ENCODE data around the gene HIVEP3.
"Not testable (repeated sequence)": the region's sequence is repeated elsewhere in the genome, so short reads cannot be mapped to it uniquely, and the experiment has no call there.

Gene HIVEP3

DNA sequence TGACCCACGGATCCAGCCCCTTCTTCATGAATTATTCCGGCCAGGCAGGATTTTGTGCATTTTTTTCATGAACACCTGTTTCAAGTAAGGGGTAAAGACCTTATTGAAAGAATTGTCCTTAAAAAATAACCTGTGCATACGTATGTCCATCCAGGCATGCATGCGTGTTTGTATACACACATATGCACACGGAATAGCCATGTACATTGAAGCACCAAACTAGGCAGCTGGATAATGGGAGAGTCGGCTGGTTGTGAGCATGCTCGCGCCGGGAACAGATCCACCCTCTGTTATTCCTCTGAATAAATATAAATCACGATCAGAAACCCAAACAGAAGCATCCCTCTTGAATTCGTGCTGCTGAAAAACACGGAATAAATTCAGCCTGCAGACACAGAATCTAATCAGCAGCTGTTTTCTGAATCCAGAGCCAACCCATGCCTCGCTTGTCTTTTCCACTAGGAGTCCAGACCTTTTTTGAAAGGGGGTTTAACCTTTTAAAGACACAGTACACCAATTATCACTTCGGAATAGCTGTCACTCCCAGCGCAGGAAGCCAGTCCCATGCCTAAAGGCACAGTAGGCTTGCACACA lies at the start of gene HIVEP3:
Gene HIVEP3 (minus strand): TSS at position 473 of the 594 bp plus-strand sequence.
- no peak for DNase-seq (ENCODE audit: low spot score)

DNA sequence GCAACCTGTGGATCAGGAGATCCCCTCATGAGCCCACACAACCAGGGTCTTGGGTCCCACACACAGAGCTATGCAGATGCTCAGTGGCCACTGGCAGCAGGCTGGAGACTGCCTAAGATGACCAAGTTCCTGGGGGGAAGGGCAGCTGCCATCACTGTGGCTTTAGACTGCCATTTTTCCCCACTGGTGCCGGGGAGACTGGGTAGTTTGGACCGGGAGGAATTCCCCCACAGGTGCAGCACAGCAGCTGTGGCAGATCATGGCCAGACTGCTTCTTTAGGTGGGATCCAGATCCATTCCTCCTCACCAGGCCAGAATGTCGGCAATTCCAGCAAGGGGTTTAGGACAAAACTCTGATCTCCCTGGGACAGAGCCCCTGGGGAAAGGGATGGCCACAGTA lies 45.7 kb upstream of the HIVEP3 start:
- DNase-seq (ENCODE audit: low spot score) = no peak

DNA sequence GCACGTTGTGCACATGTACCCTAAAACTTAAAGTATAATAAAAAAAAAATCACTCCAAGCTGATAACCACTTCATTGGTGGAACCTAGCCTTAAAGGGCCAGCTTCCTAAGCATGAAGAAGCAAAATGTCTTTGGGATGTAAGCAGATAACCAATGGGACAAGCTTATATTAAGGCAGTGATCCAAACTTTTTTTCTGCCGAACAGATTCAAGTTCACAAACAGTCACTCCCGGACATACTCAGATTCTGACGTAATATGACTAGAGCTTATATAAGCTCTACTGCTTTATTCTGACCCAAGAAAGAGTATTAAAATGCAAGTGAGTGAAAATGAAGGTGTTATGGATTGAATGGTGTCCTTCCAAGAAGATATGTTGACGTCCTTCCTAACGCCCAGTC lies 44.9 kb upstream of the HIVEP3 start:
- DNase-seq (ENCODE audit: low spot score) = no peak

DNA sequence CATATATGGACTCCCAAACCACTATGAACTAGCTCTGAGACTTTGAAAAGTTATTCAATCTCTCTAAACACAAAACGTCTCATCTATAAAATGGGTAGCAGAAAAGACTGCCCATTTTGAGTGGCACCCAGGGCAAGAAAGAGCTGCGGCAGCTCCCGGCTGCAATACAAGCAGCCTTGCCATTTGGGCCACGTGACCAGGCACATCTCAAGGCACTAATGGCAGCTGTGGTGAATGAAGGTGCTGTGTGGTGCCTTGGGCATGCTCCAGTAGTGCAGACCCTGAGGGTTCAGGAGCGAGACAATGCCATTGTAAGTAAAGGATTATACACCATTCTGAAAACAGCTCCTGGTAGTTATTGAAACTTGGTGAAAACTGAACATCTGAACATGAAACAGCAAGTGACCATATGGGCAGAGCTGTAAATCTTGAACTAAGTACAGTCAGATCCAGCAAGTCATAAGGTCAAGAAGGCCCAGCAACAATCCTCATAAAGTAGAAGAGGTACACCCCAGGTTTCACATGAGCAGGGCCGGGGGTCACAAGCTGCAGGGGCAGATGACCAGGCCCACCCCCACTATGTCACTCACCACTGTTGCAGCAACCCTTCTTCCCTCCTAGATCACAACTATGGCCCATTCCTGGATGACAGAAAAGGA lies 39.4 kb upstream of the HIVEP3 start:
- no peak for DNase-seq (ENCODE audit: low spot score)

- DNase-seq (ENCODE audit: low spot score) = no peak
Measured at GRCh38 chr1:41957568-41957967, 38.8 kb upstream of the HIVEP3 start.

DNA sequence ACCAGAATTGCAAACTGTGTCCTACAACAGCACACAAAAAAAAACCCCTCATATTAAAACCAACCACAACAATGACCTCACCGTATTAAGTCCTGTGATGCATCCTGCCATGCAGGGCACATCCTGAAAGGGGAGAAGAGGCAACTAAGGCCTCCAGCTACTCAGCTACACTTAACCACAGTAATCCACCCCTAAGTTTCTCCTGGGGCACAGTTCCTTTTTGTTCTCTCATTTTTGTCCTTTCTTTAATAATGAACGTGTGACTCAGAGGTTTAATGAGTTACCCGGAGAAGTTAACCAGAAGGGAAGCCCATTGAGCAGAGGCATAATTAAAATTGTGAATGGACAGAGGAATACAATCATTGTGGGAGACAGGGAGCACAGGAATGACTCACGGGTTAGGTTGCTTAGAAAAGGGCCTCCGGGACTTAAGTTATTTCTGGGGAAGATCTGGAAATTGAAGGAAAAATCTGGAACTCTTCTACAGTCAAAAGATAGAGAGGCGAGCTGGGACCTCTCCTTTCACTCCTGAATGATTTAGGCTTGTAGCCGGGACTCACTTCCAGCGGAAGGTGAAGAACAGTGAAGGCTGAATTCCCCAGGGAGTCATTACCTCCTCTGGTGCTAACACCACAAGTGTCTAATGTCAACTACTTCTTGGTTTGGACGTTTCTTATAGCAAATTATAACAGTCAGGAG lies 36.9 kb upstream of the HIVEP3 start:
- DNase-seq (ENCODE audit: low spot score) = no peak

GRCh38 chr1:41954533-41954944 lies 35.8 kb upstream of the HIVEP3 start:
- no peak for DNase-seq (ENCODE audit: low spot score)

- no peak for DNase-seq (ENCODE audit: low spot score)
Measured at GRCh38 chr1:41953291-41953690, 34.6 kb upstream of the HIVEP3 start.

DNA sequence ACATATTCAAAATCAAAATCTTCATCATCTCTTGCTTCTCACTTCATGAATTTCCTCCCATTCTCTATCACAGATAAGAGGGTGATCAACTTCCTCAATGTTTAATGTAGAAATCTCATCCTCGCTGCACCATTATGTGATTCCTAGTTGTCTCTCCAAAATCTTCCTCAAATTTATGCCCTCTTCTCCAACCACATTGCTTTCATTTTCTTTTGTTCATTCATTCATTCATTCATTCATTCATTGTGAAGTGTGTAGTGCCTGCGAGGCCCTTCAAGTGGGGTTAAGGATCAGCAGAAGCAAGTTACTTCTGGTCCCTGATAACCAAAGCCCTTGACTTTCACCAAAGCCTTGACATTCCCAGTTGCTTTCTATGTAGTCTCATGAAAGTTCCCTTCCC lies 33.5 kb upstream of the HIVEP3 start:
- no peak for DNase-seq (ENCODE audit: low spot score)

DNA sequence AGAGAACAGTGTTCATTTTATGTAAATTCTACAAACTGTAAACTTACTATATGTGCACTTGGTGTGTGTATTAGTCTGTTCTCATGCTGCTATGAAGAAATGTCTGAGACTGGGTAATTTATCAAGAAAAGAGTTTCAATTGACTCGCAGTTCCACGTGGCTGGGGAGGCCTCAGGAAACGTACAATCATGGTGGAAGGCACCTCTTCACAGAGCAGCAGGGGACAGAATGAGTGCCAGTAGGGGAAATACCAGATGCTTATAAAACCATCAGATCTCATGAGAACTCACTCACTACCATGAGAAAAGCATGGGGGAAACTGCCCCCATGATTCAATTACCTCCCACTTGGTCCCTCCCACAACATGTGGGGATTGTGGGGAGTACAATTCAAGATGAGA lies 32.8 kb upstream of the HIVEP3 start:
- DNase-seq (ENCODE audit: low spot score) = not testable (repeated sequence)

GRCh38 chr1:41950820-41951219 lies 32.1 kb upstream of the HIVEP3 start:
- DNase-seq (ENCODE audit: low spot score) = no peak

- DNase-seq (ENCODE audit: low spot score) = not testable (repeated sequence)
Measured at GRCh38 chr1:41945946-41946345, 27.2 kb upstream of the HIVEP3 start.

DNA sequence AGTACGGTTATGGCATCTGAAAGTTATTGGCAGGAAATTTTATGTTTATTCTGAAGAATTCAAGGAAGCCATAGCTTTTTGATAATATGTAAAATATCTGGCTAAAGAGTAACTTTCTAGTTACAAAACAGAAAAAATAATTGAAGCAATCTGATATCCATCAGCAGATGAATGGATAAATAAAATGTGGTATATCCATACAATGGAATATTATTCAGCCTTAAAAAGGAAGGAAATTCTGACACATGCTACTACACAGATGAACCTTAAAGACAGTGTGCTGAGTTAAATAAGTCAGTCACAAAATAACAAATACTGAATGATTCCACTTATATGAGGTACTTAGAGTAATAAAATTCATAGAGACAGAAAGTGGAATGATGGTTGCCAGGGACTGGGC lies 25.0 kb upstream of the HIVEP3 start:
- DNase-seq (ENCODE audit: low spot score) = no peak

DNA sequence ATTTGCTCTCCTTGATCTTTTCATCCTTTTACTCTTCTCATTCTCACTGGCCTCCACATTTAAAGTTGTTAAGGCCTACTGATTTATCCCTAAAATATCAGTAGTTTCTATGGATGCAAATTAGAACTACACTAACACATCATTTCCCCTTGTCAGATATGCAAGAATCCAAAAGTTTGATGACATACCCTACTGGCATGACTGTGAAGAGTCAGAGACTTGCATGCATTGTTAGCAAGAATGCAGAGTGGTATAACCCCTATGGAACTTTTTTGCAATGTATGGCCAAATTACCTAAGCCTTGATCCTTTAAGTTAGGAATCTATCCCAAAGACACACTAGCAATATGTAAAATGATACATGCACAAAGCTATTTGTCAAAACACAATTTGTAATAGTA lies 23.6 kb upstream of the HIVEP3 start:
- DNase-seq (ENCODE audit: low spot score) = no peak

DNA sequence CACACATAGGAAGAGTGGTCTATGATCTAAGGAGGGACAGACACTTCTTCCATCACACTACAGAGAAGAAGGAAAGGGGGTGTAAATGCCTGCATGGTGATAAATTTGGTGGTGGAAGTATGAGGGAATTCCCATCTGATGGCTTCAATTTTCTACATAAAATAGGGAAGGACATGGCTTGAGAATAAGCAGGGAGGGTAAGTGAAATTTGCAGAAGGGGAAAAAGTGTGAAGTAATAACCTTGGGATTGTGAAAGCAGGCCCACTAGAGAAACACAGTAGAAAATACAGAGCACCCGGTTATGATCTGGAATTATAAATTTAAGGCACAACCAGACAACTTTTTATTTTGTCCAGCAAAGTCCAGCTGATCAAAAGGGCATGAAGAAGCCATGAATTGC lies 22.7 kb upstream of the HIVEP3 start:
- DNase-seq (ENCODE audit: low spot score) = no peak

DNA sequence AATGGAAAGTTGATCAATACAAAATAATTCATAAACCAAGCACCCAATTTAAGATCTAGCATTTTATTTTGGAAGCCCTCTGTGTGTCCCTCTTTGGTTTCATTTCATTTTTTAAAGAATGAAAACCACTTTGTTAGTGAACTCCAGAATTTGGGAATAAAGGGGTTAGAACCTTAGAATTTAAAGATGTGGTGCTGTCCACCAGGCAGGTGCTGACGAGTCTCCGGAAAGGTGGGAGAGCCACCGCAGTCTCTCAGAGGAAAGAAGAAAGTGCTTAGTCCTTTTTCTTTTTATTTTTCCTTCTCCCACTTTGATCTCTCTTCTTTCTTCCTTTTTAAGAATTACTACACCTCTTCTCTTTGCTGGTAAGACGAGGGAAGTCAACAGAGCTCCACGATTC lies 20.5 kb upstream of the HIVEP3 start:
- no peak for DNase-seq (ENCODE audit: low spot score)

DNA sequence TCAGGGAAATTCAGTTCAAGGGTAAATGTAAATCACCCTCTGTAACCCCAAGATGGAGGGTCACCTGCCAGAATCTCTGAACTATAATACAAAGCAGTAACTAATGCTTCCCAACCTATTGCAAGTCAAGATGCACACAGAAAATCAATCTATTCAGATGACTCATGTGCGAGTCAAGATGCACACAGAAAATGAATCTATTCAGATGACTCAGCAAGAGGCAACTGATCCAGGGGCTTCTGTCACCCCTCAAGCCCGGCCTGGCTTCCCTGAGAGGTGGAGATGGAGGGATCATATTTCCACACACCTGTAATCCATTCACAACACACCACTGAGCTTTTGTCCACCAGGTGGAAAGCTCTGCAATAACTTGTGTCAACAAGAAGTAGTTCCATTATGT lies 17.4 kb upstream of the HIVEP3 start:
- no peak for DNase-seq (ENCODE audit: low spot score)

- no peak for DNase-seq (ENCODE audit: low spot score)
Measured at GRCh38 chr1:41935226-41935625, 16.5 kb upstream of the HIVEP3 start.

- DNase-seq (ENCODE audit: low spot score) = no peak
Measured at GRCh38 chr1:41933106-41933505, 14.4 kb upstream of the HIVEP3 start.

DNA sequence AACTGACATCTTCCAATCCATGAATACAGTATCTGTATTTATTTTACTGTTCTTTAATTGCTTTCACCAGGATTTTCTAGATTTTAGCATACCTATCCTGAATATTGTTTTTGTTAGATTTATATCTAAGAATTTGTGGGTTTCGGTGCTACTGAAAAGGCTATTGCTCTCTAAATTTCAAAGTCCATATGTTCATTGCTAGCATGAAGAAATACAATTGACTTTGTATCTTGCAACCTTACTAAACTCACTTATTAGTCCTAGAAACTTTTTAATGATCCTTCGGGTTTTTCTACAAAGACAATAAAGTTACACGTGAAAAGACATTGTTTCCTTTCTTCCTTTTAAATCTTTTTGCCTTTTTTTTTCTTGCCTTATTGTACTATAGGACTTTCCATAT lies 12.9 kb upstream of the HIVEP3 start:
- no peak for DNase-seq (ENCODE audit: low spot score)

DNA sequence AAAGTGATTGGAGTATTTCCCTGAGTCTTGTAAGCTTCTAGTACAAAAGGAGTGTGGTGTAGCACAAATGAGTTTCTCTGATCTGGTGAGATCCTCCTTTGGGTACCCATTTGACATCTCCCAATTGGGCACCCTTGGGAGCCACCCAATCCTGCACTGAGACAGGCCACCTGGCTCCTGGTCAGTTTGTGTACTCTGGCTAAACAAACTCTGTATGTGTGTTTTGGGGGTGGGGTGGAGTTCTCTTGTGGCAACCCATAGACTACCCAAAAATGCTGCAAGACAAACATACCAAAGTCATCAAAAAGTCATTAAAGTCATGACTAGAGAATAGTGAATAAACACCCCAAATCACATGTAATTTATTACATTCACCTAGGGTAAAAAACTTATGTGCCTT lies 8.4 kb upstream of the HIVEP3 start:
- no peak for DNase-seq (ENCODE audit: low spot score)

DNA sequence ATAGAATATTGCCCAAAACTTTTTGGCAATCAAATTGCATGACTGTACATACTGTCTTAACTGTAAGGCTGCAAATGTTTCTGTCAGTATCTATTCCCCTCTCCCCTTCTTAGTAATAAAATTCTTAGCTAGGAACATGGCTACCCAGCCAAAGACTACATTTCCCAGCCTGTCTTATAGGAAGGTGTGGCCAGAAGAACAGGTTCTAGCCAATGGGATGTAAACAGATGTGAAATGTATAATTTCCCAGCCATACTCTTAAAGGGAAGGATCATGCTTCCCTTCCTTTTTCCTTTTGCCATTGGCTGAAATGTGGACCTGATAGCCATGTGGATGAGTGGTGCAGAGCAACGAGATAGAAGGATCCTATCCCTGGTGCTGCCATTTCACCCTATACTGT lies 7.0 kb upstream of the HIVEP3 start:
- DNase-seq (ENCODE audit: low spot score) = no peak

GRCh38 chr1:41924911-41925310 lies 6.2 kb upstream of the HIVEP3 start:
- DNase-seq (ENCODE audit: low spot score) = no peak

- not testable (repeated sequence) for DNase-seq (ENCODE audit: low spot score)
Measured at GRCh38 chr1:41921271-41921670, 2.5 kb upstream of the HIVEP3 start.
